CD4-positive, alpha-beta T cell treated with Interleukin-2 at 100 ng/mL for 4 hours (primary cell): Measurements from ENCODE around the gene RIC8A.
A peak's percentile ranks its signal among the peaks of the same experiment; 100 is the strongest.
"Not testable (repeated sequence)": the region's sequence is repeated elsewhere in the genome, so short reads cannot be mapped to it uniquely, and the experiment has no call there.

Source experiments
- DNase-seq: peaks from one replicate; pipeline ENCODE4 v3.0.0-alpha.2; 2020; ENCODE audit warnings: low spot score

Gene RIC8A

DNA sequence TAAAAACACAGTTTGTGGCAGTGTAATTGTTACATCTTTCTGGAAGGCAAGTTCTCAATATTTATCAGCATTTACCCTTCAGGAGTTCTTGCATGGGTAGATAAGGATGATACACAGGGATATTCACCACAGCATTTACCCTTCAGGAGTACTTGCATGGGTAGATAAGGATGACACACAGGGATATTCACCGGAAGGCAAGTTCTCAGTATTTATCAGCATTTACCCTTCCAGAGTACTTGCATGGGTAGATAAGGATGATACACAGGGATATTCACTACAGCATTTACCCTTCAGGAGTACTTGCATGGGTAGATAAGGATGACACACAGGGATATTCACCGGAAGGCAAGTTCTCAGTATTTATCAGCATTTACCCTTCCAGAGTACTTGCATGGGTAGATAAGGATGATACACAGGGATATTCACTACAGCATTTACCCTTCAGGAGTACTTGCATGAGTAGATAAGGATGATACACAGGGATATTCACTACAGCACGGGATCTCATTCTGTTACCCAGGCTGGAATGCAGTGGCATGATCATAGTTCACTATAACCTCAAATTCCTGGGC lies 13.2 kb downstream of the RIC8A start:
- DNase-seq: not testable (repeated sequence)

GRCh38 chr11:221539-221938 lies 14.0 kb downstream of the RIC8A start:
- no peak for DNase-seq

DNA sequence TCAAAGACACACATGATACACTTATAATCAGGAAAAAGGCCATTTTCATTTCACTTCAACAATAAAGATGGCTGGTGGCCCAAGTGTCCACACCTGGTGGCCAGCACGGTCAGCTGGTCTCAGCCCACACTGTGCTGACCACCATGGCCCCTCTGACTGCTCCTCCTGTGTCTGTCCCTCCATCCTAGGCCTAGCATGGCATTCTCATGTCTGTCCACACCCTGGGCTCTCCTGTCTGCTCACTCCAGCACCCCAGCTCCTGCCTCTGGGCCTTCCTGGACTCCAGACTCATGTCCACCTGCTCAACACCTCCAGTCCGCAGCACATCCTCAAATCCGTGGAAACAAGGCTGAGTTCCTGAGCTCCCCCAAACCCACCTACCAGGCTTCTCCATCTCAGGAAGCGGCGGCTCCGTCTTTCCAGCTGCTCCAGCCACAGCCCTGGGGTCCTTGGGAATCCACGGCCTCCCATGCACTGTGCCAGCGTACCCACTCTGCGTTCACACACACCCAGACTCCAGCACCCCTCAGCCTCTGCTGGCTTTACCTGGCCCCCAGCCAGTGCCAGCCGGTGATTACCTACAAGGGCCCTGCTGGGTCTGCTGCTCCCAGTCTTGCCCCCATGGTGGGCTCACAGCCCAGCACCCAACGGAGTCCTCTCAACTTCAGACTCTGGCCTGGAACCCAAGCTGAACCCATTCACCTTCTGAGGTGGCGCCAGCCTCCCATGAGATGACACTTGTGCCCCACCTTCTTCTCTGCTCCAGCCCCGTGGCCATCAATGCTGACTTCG lies 14.7 kb downstream of the RIC8A start:
- DNase-seq: no peak

- DNase-seq: no peak
Observed at GRCh38 chr11:223026-223789, 15.7 kb downstream of the RIC8A start.

- no peak for DNase-seq
Observed at GRCh38 chr11:223884-224283, 16.4 kb downstream of the RIC8A start.

DNA sequence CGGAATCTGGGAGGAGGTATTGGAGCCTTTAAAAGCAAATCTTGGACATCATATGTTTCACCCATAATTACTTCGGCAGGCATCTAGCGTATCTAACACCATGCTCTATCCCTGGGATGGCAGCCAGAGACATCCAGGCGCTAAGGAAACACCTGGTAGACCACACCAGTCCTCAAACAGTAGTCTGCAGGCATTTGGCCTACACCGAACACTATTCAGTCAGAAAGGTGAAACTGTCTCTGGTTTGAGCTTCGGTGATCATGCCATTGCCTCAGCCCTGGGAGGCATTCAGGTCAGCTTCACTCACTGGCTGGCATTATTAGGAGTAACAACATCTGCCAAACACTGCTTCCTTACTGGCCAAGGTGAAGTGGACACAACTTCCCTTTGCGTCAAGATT lies 16.9 kb downstream of the RIC8A start:
- DNase-seq: no peak

DNA sequence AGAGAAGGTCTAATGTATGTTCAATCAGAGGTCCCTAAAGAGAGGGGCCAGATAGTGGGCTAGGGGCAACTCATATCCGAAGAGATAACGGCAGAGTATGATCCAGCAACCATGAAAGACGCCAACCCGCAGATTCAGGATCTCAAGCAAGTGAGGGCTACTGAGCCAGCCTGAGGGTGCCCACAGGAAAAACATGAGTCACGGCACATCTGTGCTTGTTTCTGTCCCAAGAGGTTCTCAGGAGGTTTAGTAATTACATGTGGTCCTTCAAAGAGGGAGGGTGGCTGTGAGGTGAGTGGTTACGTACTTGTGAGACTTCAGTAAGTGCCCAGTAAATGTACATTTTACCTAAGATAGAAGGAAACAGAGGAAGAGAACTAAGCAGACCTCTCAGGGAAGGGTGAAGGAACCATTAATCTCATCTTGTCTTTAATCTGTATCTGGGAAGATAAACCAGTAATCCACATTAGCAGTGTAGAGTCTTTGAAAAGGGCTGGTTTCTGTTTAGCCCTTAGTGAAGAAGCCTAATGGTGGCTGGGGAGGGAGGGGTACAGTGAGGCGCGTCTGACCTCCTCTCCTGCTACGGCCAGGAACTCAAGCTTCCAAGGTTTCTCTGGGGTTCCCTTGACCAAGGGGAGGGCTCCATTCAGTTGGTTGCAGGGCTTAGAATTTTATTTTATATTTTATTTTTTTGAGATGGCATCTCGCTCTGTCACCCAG lies 18.4 kb downstream of the RIC8A start:
- no peak for DNase-seq

DNA sequence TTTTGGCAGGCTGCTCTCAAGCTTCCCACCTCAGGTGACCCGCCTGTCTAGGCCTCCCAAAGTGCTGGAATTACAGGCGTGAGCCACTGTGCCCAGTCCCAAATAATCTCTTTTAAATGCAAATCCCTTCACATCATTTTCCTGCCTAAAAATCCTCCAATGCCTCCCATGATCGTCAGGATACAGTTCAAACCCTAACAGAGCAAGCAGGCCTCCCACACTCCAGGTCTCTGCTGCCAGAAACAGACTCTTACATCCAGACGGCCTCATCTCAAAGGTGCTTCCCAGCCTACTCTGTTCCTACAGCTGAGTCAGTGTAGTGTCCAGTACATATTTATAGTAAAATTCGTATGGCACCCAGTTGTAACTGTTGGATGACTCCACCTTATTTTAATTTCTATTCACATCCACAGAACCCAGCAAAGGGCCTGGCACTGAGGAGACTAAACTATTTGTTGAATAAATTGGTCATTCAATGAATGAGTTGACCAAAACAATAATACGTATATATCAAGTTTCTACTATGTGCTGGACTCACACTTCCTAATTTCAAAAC lies 20.4 kb downstream of the RIC8A start:
- DNase-seq: no peak

GRCh38 chr11:230431-230830 lies 22.9 kb downstream of the RIC8A start:
- DNase-seq: no peak

DNA sequence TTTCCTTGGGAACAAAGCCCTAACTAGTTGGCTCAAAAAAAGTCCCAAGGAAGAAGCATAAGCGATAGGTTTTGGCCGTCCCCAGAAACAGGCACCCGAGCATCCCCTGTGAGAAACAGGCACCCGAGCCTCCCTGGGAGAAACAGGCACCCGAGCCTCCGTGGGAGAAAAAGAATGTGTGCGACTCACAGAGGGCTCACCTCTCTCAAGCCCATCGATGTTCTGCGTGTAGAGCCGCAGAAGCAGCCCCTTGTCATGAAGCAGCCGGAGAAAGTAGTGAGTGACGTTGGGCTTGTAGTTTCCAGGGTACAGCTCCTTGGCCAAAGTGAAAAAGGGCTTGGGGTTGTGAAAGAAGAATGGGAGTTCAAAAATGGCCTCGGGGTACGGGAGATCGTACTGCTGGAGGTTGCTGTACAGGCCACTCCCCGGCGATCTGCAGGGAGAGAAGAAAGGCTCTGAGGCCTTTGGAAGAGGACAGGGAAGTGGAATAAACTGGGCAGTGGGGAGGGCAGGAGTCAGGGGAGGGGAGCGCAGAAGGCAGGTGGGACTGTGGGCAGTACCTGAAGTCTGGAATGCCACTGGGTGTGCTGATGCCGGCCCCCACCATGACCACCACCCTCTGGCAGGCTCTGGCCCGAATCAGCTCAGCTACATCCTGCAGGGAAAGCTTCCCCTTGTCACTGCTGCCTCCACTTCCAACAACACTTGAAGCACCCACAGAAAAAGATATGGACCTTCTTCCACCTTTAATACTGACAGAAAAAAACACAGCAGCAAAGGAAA lies 25.5 kb downstream of the RIC8A start:
- DNase-seq: no peak

DNA sequence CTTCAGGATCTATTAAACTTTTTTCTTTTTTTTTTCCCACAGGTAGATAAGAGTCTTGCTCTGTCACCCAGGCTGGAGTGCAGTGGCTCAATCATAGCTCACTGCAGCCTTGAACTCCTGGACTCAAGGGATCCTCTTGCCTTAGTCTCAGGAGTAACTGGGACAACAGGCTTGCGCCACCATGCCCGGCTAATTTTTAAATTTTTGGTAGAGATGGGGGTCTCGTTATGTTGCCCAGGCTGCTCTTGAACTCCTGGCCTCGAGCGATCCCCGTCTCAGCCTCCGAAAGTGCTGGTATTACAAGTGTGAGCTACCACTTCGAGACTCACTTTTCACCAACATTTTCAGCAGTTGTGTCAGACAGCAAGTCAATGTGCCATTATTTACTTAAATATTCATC lies 27.7 kb downstream of the RIC8A start:
- DNase-seq: no peak

- DNase-seq: peak; percentile 47
Observed at GRCh38 chr11:235609-235996, 28.1 kb downstream of the RIC8A start.

DNA sequence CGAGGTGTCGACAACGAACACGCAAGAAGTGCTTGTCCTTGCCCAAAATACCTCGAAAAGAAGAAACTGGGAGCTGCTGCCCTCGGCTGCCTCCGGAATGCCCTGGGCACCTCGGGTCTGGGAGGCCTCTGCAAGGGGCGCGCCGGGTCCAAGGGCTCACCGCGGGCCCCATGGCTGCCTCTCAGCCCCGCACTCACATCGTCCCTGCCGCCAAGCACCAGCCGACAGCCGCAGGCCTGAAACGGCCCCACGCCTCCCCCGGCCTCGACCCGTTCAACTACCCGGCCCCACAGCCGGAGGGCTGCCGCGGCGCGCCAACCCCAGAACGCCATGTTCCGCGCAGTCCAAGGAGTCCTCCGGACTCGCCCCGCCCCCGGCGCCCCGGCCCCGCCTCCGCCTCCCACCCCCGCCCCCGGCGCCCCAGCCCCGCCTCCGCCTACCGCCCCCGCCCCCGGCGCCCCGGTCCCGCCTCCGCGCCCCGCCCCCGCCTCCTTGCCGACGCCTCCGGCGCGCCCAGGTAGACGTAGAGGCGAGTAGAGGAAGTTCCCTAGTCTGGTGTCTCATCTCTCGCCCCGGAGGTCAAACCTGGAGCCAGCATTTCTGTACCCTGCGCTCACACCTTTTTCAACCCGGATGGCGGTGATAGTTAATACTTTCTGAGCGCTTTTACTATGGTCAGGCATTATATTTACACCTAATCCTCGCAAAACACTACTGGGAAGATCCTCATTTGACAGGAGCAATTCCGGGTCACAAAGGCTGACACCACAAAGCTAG lies 28.7 kb downstream of the RIC8A start, which contains the start of gene SIRT3:
Gene SIRT3 (minus strand): TSS at position 346 of the 777 bp plus-strand sequence. CDS start 14 bp downstream, at position 332.
- DNase-seq: peak; percentile 89

DNA sequence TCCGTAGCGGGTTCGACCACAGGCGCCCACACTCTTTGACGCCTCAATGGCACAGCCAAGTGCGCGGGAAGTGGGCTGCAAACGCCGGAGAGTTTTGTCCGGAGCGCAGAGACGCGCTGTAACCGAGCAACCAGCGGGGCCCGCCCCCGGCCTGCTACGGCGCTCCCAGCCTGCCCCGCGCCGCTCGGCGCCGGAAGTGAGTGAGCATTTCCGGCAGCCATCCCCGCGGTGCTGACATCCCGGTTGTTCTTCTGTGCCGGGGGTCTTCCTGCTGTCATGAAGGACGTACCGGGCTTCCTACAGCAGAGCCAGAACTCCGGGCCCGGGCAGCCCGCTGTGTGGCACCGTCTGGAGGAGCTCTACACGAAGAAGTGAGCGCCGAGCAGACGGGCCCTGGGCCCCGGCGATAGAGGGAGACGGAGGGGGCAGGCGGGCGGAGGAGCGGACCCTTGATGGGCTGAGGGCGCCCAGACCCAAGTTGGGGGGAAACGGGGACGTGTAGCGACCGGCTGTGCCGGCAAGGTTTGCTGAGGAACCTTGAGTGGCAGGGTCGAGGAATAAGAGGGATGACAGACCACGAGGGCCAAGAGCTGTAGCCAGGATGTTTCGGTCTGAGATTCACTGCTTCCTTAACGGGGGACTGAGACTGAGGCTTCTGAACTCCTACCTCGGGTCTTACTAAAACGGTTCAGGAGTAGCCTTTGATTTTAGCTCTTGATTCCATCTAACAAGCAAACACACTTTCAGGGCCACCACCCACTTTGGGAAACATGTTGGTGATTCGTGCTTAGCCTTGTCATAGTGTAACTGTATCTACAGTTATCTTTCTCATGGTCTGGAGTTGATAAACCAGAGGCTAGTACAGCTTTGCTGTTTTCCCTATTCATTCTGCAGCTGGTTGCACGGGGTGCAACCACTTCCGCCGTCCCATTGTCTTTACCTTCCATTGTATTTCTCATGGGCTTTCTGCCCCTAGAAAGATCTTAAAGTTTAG lies 29.6 kb downstream of the RIC8A start, which contains the start of gene PSMD13:
Gene PSMD13 (plus strand): TSS at position 203 of the 994 bp plus-strand sequence. CDS start 74 bp downstream, at position 277.
- peak; percentile 82 for DNase-seq

DNA sequence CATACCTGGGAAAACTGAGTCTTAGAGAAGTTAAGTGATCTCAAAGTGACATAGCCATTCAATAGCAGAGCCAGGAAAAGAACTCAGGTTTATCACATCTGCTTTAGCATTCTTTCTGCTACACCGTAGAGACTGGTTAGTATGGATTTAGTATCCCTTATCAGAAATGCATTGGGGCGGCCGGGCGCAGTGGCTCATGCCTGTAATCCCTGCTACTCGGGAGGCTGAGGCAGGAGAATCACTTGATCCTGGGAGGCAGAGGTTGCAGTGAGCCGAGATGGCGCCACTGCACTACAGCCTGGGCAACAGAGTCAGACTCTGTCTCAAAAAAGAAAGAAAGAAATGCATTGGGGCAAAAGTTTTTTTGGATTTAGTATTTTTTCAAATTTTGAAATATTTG lies 30.8 kb downstream of the RIC8A start:
- DNase-seq: not testable (repeated sequence)

- DNase-seq: no peak
Observed at GRCh38 chr11:240315-240714, 32.8 kb downstream of the RIC8A start.

DNA sequence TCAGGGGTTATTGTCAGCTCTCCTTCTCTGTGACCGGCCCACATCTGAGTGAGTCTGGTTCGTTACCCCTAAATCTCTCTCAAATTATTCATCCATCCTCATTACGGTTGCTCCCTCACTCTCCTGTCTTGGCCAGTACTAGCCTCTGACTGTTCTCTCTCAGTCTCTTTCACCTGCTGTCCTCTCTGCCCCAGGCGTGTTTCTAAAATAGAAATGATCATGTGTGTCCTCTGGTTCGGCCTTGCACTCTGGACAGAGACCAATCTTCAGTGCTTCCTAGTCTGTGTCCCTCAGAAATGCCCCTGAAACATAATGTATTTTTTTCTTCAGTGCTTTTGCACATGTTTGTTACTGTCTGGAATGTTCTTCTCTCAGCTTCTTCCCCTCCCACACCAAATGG lies 34.1 kb downstream of the RIC8A start:
- DNase-seq: no peak

DNA sequence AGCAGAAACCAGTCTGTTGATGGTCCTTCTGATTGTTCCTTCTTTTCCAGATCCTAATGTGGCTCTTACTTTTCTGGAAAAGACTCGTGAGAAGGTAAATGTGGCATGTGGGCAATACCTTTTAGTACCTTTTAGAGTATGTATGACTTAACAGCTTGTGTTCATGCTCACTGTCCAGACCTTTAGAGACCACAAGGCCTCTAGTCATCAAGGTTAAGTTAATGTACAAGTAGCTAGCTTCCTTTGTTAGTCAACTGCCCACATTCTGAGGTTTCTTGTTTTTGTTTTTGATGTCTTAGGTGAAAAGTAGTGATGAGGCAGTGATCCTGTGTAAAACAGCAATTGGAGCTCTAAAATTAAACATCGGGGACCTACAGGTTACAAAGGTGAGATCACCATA lies 36.9 kb downstream of the RIC8A start:
- DNase-seq: no peak

GRCh38 chr11:249062-249461 lies 41.6 kb downstream of the RIC8A start:
- DNase-seq: no peak
